NB4 (cell line): ENCODE measurements around the gene TMPRSS3.

ENCODE experiments used
- POLR2A ChIP-seq: IDR thresholded peaks from 2 replicates; pipeline ENCODE4 v1.6.1; 2011; ENCODE audit warnings: mild to moderate bottlenecking; ENCODE audit not compliant: insufficient read length; ENCODE audit errors: extremely low read depth
- TF ChIP-seq, protein P1 (sequence below): IDR thresholded peaks from one replicate; pipeline ENCODE4 v1.5.1; 2012; ENCODE audit warnings: low read depth, low read length

DNA sequence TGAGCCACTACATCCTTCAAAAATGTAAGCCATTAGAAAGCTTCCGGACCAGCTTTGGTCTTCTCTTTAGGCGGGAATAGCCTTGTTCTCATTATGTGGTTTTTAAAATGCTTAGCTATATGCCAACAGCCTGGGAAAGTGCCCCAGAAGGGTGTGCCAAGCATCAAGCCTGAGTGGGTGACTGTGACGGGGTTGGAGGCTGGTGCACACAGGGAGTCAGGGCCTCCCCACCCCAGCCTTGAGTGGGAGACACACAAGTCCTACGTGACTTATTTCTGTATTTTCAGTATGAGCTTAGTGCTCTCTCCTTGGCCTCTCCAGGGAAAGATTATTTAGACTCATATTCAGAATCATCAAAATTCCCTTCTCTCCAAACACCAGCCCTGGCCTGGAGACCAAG is 17.6 kb upstream of the TMPRSS3 start:
- TF ChIP-seq, protein P1, sequence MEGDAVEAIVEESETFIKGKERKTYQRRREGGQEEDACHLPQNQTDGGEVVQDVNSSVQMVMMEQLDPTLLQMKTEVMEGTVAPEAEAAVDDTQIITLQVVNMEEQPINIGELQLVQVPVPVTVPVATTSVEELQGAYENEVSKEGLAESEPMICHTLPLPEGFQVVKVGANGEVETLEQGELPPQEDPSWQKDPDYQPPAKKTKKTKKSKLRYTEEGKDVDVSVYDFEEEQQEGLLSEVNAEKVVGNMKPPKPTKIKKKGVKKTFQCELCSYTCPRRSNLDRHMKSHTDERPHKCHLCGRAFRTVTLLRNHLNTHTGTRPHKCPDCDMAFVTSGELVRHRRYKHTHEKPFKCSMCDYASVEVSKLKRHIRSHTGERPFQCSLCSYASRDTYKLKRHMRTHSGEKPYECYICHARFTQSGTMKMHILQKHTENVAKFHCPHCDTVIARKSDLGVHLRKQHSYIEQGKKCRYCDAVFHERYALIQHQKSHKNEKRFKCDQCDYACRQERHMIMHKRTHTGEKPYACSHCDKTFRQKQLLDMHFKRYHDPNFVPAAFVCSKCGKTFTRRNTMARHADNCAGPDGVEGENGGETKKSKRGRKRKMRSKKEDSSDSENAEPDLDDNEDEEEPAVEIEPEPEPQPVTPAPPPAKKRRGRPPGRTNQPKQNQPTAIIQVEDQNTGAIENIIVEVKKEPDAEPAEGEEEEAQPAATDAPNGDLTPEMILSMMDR, result no peak
- no peak for TF ChIP-seq POLR2A
